Activated CD4-positive, CD25-positive, alpha-beta regulatory T cell treated with anti-CD3 and anti-CD28 coated beads, Interleukin-2, amount 50 U/mL, for 72 hours (primary cell): ENCODE results near the gene HIVEP3.

Experiments
- DNase-seq: peaks from one replicate; pipeline ENCODE4 v3.0.0; 2021

Gene HIVEP3

GRCh38 chr1:41891199-41891896 lies 27.4 kb downstream of the HIVEP3 start:
- DNase-seq, result peak; percentile 46

DNA sequence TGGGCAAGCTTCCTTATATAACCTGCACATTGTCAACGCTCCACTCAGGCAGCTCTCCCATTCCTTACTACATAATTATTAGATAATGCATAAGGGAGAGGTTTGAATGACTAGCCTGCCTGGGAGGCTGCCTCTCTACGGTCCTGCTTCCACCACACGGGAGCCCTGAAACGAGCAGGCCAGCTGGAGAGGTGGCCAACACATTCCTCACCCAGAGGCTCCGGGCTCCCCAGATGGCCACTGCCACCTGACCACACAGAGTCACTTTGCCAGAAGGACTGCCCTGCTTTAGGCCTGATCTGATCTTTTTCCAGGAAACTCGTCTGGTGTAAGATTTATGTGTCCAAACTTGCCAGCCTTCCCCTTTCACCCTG lies 27.9 kb downstream of the HIVEP3 start:
- DNase-seq, result no peak

DNA sequence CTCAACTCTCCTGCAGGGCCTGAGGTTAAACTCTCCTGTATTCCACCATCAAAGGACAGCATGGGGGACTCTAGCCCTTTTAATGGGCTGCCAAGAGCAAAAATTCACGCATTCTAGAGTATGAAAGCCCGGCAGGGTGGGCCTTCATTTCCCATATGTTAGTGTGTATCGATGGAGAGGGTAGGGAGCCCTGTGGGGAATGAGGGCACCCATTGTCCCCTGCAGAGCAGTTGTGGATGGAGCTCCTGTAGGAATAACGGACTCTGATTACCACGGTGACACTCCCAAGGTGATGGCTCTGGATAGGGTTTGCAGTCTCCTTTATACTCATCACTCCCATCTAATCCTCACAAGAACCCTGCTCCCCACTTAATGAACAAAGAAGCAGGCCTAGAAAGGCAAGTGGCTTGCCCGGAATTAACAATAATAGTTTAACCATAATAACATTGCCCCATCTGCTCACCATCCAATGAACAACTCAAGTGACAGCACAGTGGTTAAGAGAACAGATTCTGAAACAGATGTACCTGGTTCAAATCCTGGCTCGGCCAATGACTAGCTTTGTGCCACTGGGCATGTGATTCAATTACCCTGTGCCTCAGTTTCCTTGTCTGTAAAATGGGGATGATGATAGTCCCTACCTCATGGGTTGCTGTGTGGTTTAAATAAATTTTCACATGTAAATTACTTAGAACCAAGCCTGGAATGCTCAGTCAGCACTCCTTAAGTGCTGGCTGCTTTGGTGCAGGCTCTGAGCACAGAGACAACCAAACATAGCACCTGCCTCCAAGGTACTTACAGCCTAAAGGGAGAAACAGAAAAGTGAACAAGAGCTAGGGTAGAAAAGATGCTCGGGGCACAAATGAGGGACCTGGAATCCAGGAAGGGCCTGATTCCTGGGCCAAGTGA lies 29.0 kb downstream of the HIVEP3 start:
- no peak for DNase-seq

- no peak for DNase-seq
These were observed 30.0 kb downstream of the HIVEP3 start for GRCh38 chr1:41888756-41889155.

DNA sequence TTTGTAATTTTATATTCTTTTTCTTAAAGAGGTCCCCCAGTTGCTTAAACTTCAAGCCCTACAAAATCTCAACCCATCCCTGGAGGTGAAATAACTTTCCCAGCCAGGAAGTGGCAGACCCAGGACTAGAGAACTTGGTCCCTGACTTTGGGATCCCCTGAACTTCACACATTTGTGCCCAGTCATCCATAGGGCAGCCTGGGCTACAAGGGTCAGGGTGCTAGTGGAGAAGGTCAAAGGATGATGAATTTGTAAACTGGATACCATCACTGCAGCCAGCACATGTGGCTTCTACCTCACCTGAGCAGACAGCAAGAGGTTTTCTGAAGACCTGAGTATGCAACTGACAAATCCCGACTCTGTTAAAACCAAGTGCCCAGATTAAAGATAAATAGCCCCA lies 31.4 kb downstream of the HIVEP3 start:
- DNase-seq, result no peak

GRCh38 chr1:41884256-41885230 lies 34.2 kb downstream of the HIVEP3 start:
- no peak for DNase-seq

GRCh38 chr1:41883507-41883906 lies 35.2 kb downstream of the HIVEP3 start:
- DNase-seq, result no peak

- no peak for DNase-seq
These were observed 36.2 kb downstream of the HIVEP3 start for GRCh38 chr1:41882486-41882885.

- DNase-seq, result no peak
These were observed 36.6 kb downstream of the HIVEP3 start for GRCh38 chr1:41882068-41882477.

GRCh38 chr1:41880950-41881885 lies 37.5 kb downstream of the HIVEP3 start:
- no peak for DNase-seq

DNA sequence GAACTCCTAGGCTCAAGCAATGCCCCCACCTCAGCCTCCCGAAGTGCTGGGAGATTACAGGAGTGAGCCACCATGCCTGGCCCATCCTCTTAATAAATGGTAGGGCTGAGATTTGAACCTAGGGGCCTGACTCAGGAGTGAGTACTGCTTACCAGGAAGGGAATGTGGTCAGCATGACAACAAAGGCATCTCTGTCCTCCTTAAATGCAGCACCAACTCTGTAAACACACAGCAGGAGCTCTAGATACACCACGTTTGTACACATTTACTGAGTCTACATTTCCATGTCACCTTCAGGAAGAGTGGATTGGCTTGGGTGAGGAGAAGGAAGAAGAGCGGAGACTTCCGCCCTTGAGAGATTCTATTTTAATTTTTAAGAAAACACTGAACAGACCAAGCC lies 38.5 kb downstream of the HIVEP3 start:
- no peak for DNase-seq

DNA sequence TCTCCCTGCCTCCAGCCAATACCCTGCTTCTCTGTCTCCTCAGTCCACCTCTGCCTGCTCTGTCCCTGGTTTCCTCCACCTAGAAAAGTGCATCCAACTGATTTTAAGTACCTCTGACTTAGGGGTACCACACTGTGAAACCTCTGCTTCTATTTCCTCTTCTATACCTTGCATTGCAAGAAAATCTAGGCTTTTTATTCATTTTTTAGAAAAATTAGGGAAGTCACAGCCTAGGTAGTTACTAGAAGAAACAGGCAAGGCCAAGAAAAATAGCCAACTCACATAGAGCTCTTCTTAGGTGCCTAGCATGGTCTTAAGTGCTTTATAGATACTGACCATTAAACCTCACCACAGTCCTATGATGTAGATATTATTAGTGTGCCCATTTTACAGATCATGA lies 39.1 kb downstream of the HIVEP3 start:
- DNase-seq, result no peak

- DNase-seq, result no peak
These were observed 39.8 kb downstream of the HIVEP3 start for GRCh38 chr1:41878911-41879310.

DNA sequence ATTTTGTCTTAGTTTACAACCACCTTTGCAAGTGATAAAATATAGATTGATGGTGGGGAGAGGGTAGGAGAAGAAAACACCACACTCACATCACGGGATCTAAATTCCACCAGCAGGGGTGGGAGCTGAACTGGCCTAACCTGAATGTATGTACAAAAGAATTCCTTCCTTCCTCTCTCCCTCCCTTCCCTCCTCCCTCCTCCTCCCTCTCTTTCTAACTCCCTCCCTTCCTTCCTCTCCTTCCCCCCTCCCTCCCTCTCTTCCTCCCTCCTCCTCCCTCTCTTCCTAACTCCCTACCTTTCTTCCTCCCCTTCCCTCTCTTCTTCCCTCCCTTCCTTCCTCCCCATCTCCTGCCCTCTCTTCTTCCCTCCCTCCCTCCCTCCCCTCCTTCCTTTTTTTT lies 40.2 kb downstream of the HIVEP3 start:
- no peak for DNase-seq

DNA sequence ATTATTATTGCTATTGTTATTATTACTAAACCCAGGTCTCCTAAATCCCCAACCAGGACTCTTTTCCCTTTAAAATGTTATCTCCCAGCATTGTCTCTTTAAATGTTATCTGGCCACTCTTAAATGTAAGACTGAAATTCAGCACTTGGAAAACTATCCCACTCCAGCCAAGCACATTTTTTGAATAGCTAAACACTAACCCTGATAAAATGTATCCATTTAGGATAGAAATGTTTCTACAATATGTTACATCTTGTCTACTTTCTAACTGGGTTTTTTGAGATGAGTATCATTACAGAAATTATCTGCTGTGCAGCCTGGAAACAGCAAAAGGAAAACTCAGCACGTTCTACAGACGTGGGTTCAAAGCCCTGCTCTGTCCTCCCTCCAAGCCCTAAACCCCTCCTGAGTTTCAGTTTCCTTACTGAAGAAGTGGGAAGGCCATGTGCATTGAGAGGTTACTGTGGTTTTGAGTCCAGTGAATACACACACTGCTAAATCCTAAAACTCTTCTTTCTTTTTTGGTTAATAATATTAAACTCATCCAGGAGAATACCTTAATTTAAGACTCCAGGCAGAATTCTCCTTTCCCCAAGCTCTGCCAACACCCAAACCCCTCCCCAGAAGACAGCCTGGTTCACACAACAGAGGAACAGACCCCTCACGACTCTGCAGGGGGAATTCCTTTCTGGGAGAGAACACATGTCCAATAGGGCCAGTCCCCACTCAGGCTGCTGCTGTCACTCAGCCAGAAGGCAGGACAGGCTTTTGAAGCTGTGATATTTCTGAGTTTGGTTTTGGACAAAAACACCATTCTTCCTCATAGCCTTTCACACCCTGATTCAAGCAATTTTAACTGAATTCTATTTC lies 41.9 kb downstream of the HIVEP3 start:
- DNase-seq, result no peak

DNA sequence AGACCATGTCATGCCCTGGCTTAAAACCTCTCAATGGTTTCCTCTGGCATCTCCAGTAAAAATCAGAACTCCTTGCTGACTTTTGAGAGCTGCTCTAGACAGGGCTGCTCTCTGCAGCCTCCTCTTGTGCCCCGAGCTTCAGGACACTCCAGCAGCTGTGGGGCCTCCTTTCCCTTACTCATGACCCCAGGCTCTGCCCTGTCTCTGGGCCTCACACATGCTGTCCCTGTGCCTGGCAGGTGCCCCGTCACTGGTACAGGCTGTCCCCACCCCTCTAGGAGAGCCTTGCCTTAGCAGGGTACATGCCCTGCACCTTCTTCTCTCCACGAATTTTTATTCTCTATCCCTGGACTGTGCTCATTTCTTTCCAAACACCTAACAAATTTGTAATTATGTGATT lies 43.2 kb downstream of the HIVEP3 start:
- DNase-seq, result no peak

DNA sequence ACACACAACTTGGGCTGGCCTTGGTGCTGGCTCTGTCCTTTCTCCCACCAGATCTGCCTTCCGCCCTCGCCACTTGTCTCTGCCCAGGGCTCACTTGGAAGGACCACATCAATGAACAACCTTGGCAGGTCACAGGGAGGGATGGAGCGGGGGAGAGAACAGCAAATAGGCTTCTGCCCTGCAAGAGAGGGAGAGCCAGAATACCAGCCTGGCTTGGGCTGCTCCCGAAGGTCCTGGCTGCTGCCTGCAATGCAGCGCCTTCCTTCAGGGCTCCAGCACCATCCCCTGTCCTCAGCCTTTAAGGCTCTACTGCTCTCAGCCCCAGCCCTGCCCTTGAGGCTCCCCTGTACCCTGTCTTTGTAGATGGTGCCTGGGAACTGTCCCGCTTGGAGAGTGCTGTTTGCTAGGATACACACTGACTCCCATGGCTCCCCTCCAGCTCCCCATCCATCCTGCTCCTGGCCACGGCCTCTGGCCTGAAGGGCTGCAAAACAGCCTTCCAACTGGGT lies 43.8 kb downstream of the HIVEP3 start:
- no peak for DNase-seq

- no peak for DNase-seq
These were observed 44.5 kb downstream of the HIVEP3 start for GRCh38 chr1:41874151-41874719.

- no peak for DNase-seq
These were observed 46.6 kb downstream of the HIVEP3 start for GRCh38 chr1:41872074-41872473.

GRCh38 chr1:41870076-41870562 lies 48.6 kb downstream of the HIVEP3 start:
- no peak for DNase-seq
